T-helper 2 cell treated with Interferon-gamma antibody and Interleukin-4, amounts not matched to agents 100 ng/mL and 5 ng/mL, for 36 hours (primary cell): ENCODE results near the gene CT47C1. TPM values are rescaled to one million over a fixed set of nuclear protein-coding genes. Genes with fewer than 3 reads are reported as not detected.
"Not testable (repeated sequence)": the region's sequence is repeated elsewhere in the genome, so short reads cannot be mapped to it uniquely, and the experiment has no call there.

Source experiments
- intact Hi-C: fragments of 100-400 bp; cut with micrococcal nuclease; formaldehyde crosslinking; loops from one replicate; pipeline ENCODE4 v1.15.1; 2023
- total RNA-seq: library from RNA; stranded (reverse); gene quantifications from 2 replicates; pipeline ENCODE4 v1.2.3, GENCODE V29; 2022

Gene CT47C1
- total RNA-seq = not detected in 2 replicates

DNA sequence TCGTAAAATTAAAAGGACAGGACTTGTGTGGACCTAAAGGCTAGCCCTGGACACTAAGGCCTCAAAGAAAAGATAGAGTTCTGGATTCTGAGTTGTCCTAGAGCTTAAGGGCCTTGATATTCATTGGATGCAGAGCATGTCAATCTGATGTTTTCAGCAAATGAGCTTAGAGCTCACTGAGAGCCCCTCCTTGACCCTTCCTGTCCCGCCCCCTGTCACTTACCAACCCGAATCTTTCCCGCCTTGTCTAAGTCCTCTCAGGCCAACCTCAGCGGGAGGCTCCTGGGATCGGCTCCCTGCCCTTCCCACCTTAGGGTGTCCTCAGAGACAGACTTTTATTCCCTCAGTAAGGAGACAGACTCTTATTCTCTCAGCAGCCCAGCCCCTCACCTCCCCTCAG, at the start of gene CT47C1:
Gene CT47C1 (plus strand): TSS at position 250 of the 400 bp plus-strand sequence. CDS start 233 bp downstream, outside the sequence.
- intact Hi-C loops = no loop called here

GRCh38 chrX:119025900-119026299, 46.9 kb upstream of the CT47C1 start:
- intact Hi-C loops = no loop called here

DNA sequence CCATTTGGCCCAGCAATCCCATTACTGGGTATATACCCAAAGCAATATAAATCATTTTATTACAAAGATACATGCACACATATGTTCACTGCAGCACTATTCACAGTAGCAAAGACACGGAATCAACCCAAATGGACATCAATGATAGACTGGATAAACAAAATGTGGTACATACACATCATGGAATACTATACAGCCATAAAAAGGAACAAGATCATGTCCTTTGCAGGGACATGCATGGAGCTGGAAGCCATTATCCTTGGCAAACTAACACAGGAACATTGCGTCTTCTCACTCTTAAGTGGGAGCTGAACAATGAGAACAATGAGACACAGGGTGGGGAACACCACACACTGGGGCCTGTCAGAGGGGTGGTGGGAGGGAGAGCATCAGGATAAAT, 46.4 kb upstream of the CT47C1 start:
- intact Hi-C loops = not testable (repeated sequence)

GRCh38 chrX:119027960-119028732, 44.6 kb upstream of the CT47C1 start:
- intact Hi-C loops = not testable (repeated sequence)

- intact Hi-C loops = no loop called here
Measured at GRCh38 chrX:119028733-119029330, 44.0 kb upstream of the CT47C1 start.

- intact Hi-C loops = not testable (repeated sequence)
Measured at GRCh38 chrX:119029656-119030055, 43.1 kb upstream of the CT47C1 start.

DNA sequence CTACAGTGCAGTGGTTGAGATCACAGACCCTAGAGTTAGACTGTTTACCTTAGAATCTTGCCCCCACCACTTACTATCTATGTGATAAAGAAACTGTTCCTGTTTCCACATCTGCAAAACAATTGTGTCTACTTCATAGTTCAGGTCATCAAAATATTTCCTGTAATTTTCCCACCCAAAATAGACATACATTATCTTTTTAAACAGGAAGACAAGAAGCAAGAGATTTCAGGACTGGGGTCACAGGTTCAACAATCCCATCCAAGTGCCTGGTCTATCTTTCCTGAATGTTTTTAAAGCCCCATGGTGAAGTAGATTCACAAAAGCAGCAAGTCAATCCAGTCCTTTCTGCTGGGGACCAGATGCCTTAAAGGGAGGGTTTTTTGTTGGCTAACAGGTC, 41.8 kb upstream of the CT47C1 start:
- intact Hi-C loops = no loop called here

- intact Hi-C loops = no loop called here
Measured at GRCh38 chrX:119036107-119037029, 36.4 kb upstream of the CT47C1 start.

DNA sequence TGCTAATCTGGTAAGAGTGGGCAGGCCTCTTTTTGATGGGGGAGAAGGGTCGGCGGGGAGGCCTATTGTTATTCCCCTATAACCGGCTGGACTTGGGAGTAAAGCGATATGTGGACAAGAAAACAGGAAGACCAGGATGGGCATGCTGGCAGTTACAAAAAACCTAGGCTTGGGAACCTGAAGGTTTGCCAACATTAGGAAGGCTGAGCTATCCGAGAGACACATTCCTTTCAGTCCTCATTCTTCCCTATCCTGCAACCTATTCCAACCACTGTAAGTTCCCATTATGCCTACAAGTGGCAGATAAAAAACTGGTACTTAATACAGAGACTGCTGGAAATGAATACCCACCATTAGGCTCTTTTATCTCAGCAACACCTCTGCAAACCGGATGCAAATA, 32.4 kb upstream of the CT47C1 start:
- intact Hi-C loops = no loop called here

DNA sequence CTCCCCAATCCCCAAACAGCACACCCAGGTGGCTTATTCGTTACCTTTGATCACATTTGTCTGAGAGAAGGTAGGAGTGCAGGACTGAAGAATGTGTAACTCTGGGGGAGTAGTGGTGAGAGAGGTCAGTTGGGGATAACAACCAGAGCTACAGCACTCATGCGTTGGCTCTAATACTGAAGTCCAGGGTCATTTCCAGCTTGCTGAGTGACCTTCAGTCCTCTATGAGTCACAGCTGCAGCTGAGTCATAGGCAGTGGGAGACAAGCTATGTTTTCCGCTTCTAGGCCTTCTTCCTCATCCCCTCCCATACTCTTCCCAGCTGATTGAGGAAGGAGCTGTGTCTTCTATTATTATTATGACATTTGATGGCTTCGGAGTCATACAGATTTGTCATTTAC, 31.6 kb upstream of the CT47C1 start:
- intact Hi-C loops = no loop called here

DNA sequence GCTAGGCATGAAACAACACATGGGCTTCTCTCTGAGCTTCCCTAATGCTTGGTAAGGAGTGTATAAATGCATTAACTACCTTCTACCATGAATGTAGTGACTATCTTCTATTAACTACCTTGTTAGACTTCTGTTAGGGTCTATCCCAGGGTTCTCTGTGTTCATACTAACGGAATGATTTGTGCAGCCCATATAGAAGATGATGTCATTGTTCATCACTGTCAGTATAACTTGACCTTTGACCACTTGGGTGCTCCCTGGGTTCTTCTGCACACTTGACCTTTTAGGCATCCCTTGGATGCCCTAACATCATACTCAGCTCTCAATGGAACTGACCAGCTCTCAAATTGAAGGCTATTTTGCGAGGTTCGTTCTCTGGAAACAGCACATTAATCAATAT, 30.8 kb upstream of the CT47C1 start:
- intact Hi-C loops = no loop called here

DNA sequence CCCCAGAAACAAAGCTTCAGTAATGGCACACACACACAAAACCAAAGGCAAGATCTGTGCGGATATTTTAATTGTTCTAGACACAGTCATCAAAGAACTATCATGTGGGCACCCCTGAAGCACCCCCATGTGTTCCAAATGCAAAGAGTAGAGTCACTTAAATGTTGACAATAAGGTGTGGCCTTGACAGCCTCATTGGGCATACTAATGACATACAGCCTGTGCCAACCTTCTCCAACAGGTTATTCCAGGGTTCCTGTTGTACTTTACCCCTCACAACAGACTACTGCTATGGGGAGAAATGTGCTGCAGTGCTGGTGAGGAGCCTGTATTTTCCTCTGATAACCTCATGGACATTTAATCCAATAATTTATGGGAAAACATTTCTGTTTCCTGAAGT, 29.8 kb upstream of the CT47C1 start:
- intact Hi-C loops = no loop called here

DNA sequence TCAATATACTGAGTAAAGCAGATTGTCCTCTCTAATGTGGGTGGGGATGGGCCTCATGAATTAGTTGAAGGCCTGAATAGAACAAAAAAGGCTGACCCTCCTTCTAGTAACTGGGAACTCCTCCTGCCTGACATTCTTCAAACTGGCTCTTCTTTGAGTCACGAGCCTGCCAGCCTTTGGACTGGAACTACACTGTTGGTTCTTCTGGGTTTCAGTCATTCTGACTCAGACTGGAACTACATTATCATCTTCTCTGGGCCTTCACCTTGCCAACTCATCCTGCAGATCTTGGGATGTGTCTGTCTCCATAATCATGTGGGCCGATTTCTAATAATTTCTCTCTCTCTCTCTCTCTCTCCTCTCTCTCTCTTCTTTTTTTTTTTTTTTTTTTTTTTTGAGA, 26.9 kb upstream of the CT47C1 start:
- intact Hi-C loops = no loop called here

- intact Hi-C loops = no loop called here
Measured at GRCh38 chrX:119055687-119056086, 17.1 kb upstream of the CT47C1 start.

- intact Hi-C loops = no loop called here
Measured at GRCh38 chrX:119062750-119063374, 9.9 kb upstream of the CT47C1 start.

GRCh38 chrX:119063428-119063827, 9.4 kb upstream of the CT47C1 start:
- intact Hi-C loops = no loop called here

DNA sequence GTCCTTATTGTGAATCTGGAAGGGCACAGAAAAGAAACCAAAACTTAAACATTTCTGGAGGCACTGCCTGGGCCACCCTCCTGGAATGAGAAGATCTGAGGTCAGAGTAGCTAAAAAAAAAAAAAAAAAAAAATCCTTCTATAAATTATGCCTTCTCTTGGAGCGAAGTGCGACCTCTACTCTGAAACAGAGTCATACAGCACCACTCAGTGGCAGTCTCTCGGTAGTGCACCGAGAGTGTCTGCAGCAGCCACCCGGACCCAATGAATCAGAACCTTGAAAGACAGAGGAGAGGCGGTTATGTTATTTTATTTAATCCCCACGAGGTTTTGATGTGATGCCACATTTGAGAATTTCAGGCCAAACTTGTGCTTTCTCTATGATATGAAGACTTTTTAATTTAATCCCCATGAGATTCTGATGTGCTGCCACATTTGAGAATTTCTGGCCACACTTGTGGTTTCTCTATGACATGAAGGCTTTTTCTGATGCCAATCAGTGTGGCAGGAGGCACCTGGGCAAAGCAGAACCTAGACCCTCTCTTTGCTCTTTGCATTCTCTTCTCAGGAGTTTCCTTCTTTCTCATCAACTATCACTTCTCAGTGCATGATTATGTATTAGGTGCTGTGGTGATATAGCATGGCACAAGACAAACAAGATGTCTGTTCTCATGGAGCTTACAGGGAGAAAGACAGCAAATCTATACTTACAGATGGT, 5.6 kb upstream of the CT47C1 start:
- intact Hi-C loops = loop anchor here (5.0 kb wide), 1 partner anchor 220 kb away; no protein-coding TSS in a partner anchor

DNA sequence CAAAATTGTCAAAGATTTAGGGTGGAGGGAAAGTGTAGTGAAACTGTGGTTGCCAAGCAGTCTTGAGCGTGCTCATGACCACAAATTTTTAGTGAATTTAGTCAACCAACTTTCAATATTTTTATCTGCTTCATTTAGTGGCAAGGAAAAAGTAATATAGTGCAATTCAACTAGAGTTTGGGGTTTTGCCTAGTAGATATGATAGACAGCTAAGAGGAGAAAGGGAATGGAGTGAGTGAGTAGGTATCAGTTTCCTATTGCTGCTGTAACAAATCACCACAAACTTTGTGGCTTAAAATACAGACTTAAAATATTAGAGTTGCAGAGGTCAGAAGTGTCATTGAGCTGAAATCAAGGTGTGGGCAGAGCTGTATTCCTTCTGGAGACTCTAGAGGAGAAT, 3.7 kb upstream of the CT47C1 start:
- intact Hi-C loops = loop anchor here (5.0 kb wide), 1 partner anchor 222 kb away; no protein-coding TSS in a partner anchor

DNA sequence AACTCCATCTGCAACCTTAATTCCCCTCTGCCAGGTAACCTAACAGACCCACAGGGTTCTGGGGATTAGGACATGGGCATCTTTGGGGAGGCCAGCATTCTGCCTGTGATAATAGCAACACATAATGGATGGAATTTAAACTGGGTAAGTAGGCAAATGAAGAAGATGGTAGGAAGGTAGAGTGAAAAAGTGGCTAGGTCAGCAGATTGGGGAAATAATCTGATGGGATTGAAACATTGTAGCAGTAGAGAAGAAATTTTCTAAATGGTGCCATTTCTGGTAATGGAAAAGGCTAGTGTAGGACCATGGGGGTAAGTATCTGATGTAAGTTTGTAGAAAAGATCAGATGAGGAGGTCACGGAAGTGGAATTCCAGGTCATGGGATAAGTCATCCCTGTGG, 3.0 kb upstream of the CT47C1 start:
- intact Hi-C loops = loop anchor here (5.0 kb wide), 1 partner anchor 222 kb away; no protein-coding TSS in a partner anchor

DNA sequence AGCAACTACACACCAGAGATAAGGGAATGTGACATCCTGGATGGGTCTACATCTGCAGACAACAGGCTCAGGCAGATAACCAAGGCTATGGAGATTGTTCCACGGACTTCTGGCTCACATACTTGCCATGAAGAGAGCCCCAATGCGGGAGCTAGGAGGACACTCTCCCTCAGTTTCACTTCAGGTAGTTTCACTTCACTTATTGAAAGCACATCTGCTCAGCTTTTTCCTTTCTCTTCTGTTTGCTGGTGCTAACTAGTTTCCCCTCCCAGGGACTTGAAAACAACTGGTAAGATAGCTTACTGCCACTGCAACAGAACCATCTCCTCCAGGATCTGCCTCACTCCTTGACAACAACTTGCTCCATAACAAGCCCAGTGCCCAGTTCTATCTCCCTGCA, 1.4 kb upstream of the CT47C1 start:
- intact Hi-C loops = no loop called here
